Measurements from ENCODE around the gene TTC23.

Gene TTC23

GRCh38 chr15:99282121-99282520 is 32.7 kb upstream of the TTC23 start:
- no peak for DNase-seq
- in situ Hi-C loops (cut with HindIII; ENCODE audit: low pct_ligation_motif_present, low sequenced_read_pairs), result loop anchor here (25.0 kb wide), 1 partner anchor 430 kb away; no protein-coding TSS in a partner anchor
- no peak overlapping the region for H3K4me3 ChIP-seq (ENCODE audit: low read depth, low read length)
- H3K27me3 ChIP-seq (replicated peaks), result no peaks in the 10 kb centered on the region
- no peak overlapping the region for H3K27ac ChIP-seq
- H3K36me3 ChIP-seq (replicated peaks), result no peaks in the 10 kb centered on the region
- no peak for TF ChIP-seq CTCF (IDR thresholded peaks at IDR 0.05; ENCODE audit: low read depth, low read length, missing control alignments)

- no peaks in the 10 kb centered on the region for H3K36me3 ChIP-seq (replicated peaks)
- TF ChIP-seq CTCF (IDR thresholded peaks at IDR 0.05; ENCODE audit: low read depth, low read length, missing control alignments), result no peak
- H3K27me3 ChIP-seq (replicated peaks), result no peaks in the 10 kb centered on the region
- no peak overlapping the region for H3K4me3 ChIP-seq (ENCODE audit: low read depth, low read length)
- no peak overlapping the region for H3K27ac ChIP-seq
- in situ Hi-C loops (cut with HindIII; ENCODE audit: low pct_ligation_motif_present, low sequenced_read_pairs), result loop anchor here (25.0 kb wide), 1 partner anchor 432 kb away; no protein-coding TSS in a partner anchor
- no peak for DNase-seq
Observed at GRCh38 chr15:99279827-99280226, 30.4 kb upstream of the TTC23 start.

- no peak overlapping the region for H3K4me3 ChIP-seq (ENCODE audit: low read depth, low read length)
- H3K27ac ChIP-seq, result no peak overlapping the region
- no peaks in the 10 kb centered on the region for H3K27me3 ChIP-seq (replicated peaks)
- in situ Hi-C loops (cut with HindIII; ENCODE audit: low pct_ligation_motif_present, low sequenced_read_pairs), result loop anchor here (25.0 kb wide), 1 partner anchor 433 kb away; no protein-coding TSS in a partner anchor
- TF ChIP-seq CTCF (IDR thresholded peaks at IDR 0.05; ENCODE audit: low read depth, low read length, missing control alignments), result no peak
- no peak for DNase-seq
- H3K36me3 ChIP-seq (replicated peaks), result no peaks in the 10 kb centered on the region
Observed at GRCh38 chr15:99279290-99279689, 29.9 kb upstream of the TTC23 start.

DNA sequence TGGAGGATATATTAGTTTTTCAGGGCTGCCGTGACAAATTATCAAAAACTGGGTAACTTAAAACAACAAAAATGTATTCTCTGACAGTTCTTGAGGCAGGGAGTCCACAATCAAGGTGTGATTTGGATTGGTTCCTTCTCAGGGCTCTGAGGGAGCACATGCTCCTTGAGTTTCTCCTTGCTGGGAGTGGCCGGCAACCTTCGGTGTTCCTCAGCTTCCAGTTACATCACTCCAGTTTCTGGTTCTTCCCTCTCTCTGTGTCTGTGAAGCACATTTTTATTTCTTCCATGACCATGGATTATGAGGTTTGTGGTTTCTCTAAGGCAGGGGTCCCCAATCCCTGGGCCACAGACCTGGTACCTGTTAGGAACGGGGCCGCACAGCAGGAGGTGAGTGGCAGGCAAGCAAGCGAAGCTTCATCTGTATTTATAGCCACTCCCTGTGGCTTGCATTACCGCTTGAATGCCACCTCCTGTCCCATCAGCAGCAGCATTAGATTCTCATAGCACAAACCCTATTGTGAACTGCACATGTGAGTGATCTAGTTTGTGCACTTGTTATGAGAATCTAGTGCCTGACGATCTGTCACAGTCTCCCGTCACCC is 26.2 kb upstream of the TTC23 start:
- H3K27me3 ChIP-seq (replicated peaks), result no peaks in the 10 kb centered on the region
- H3K4me3 ChIP-seq (ENCODE audit: low read depth, low read length), result no peak overlapping the region
- no peaks in the 10 kb centered on the region for H3K36me3 ChIP-seq (replicated peaks)
- TF ChIP-seq CTCF (IDR thresholded peaks at IDR 0.05; ENCODE audit: low read depth, low read length, missing control alignments), result no peak
- no peak for DNase-seq
- H3K27ac ChIP-seq, result no peak overlapping the region
- in situ Hi-C loops (cut with HindIII; ENCODE audit: low pct_ligation_motif_present, low sequenced_read_pairs), result loop anchor here (25.0 kb wide), 1 partner anchor 437 kb away; no protein-coding TSS in a partner anchor

DNA sequence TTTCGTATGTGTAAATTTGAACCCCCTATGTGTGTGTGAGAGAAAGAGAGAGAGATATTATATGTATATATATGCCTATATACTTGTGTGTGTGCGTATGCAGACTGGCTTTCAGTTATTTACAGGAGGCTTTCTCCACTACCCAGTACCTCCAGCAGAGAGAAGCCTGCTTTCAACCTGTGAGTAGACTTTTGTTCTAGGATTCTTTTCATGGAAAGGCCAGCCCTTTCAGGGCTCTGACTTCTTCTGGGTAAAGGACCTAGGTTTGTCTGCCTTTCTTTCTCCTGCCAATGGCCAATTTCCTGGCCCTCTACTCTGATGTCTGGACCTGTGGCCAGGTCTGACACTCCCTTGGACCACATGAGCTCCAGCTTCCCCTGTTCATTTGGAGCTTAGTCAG is 25.7 kb upstream of the TTC23 start:
- H3K27me3 ChIP-seq (replicated peaks), result no peaks in the 10 kb centered on the region
- DNase-seq, result no peak
- TF ChIP-seq CTCF (IDR thresholded peaks at IDR 0.05; ENCODE audit: low read depth, low read length, missing control alignments), result no peak
- in situ Hi-C loops (cut with HindIII; ENCODE audit: low pct_ligation_motif_present, low sequenced_read_pairs), result loop anchor here (25.0 kb wide), 1 partner anchor 437 kb away; no protein-coding TSS in a partner anchor
- H3K27ac ChIP-seq, result no peak overlapping the region
- no peaks in the 10 kb centered on the region for H3K36me3 ChIP-seq (replicated peaks)
- H3K4me3 ChIP-seq (ENCODE audit: low read depth, low read length), result no peak overlapping the region

- no peak for TF ChIP-seq CTCF (IDR thresholded peaks at IDR 0.05; ENCODE audit: low read depth, low read length, missing control alignments)
- Histone ChIP-seq H3K27ac (no peak overlapping the region), H3K36me3 (replicated peaks) (no peaks in the 10 kb centered on the region), H3K4me3 (ENCODE audit: low read depth, low read length) (no peak overlapping the region), H3K27me3 (replicated peaks) (no peaks in the 10 kb centered on the region)
- no peak for DNase-seq
- in situ Hi-C loops (cut with HindIII; ENCODE audit: low pct_ligation_motif_present, low sequenced_read_pairs), result no loop called here
Observed at GRCh38 chr15:99273801-99274200, 24.4 kb upstream of the TTC23 start.

Measured in brain microvascular endothelial cell (primary cell).